HepG2 (cell line): Measurements from ENCODE around the gene IL16.

Source experiments
- CAMTA2 ChIP-seq: sonication (generic); formaldehyde crosslinking; IDR thresholded peaks from 2 replicates; pipeline ENCODE4 v1.4.0; 2020; ENCODE audit warnings: mild to moderate bottlenecking, missing genetic modification reagents, borderline replicate concordance
- NPAS2 ChIP-seq: sonication (generic); formaldehyde crosslinking; IDR thresholded peaks from 2 replicates; pipeline ENCODE4 v1.8.0; 2022; ENCODE audit warnings: mild to moderate bottlenecking, missing genetic modification reagents, borderline replicate concordance
- ZNF318 ChIP-seq: sonication (generic); formaldehyde crosslinking; IDR thresholded peaks from 2 replicates; pipeline ENCODE4 v1.4.0; 2020; ENCODE audit warnings: mild to moderate bottlenecking, missing genetic modification reagents
- ZNF512 ChIP-seq: sonication (generic); formaldehyde crosslinking; IDR thresholded peaks from 2 replicates; pipeline ENCODE4 v1.4.0; 2020; ENCODE audit warnings: mild to moderate bottlenecking, missing genetic modification reagents

GRCh38 chr15:81349271-81349670 lies 152.6 kb downstream of the IL16 start:
- TF ChIP-seq CAMTA2 (CRISPR knock-in tag) = no peak
- no peak for TF ChIP-seq ZNF512 (CRISPR knock-in tag)
- TF ChIP-seq NPAS2 (CRISPR knock-in tag) = no peak
- TF ChIP-seq ZNF318 = no peak
